HCT116 (cell line): ENCODE results near the gene ARMS2. TPM values are rescaled to one million over a fixed set of nuclear protein-coding genes. Genes with fewer than 3 reads are reported as not detected.

Experiments used
- ATAC-seq: fragments of 200-7000 bp; cut with Tn5 transposase; 2 replicates; pipeline ENCODE4 v1.9.1; 2020; ENCODE audit warnings: mild to moderate bottlenecking, moderate library complexity
- BruUV-seq: library from RNA; stranded (reverse); fragments of 400-500 nt; replicated peaks from 2 replicates; lab custom pipeline; 2021; lab: Mats Ljungman, UMichigan
- CTCF ChIA-PET: fragments of 300-600 bp; sonication (Branson Sonifier 250); formaldehyde crosslinking; loops from one replicate; lab custom pipeline; 2021; ENCODE audit warnings: antibody characterized with exemption; lab: Charles Lee
- POLR2A ChIA-PET: fragments of 300-600, 350-600 bp; sonication (Branson Sonifier 250); formaldehyde crosslinking; loops from one replicate; lab custom pipeline; 2021; ENCODE audit warnings: antibody characterized with exemption; lab: Charles Lee
- RAD21 ChIA-PET, 2 experiments: fragments of 300-600 bp; sonication (Branson Sonifier 250); formaldehyde crosslinking; loops; one replicate each; lab custom pipeline; 2023; ENCODE audit warnings: low total read pairs in 2 of 2; ENCODE audit not compliant: uncharacterized antibody in 2 of 2, unreplicated experiment in 2 of 2, low non-redundant PET in 1 of 2; lab: Charles Lee
- DNase-seq: peaks from one replicate; pipeline ENCODE4 v3.0.0-alpha.2; 2010; ENCODE audit warnings: low read depth, low spot score
- H2AFZ ChIP-seq: fragments of 200-600 bp; shearing (Covaris generic), sonication (generic); 2 replicates; pipeline ENCODE4 v1.6.1; 2017; ENCODE audit warnings: low read depth, mixed run types, mixed read lengths, antibody characterized with exemption, low read length; ENCODE audit not compliant: poor library complexity, severe bottlenecking
- H3K27ac ChIP-seq: 2 replicates; pipeline ENCODE4 v1.5.1; 2012; ENCODE audit warnings: low read depth, low read length
- H3K27me3 ChIP-seq: fragments of 200-600 bp; sonication (generic); 2 replicates; pipeline ENCODE4 v1.6.1; 2016; ENCODE audit warnings: mixed run types, low read length, mixed read lengths; ENCODE audit not compliant: insufficient read depth
- H3K36me3 ChIP-seq, 2 experiments: fragments of 200-500 bp in 1 of 2; fragments of 200-600 bp in 1 of 2; sonication (Bioruptor generic) in 1 of 2; sonication (generic) in 1 of 2; 2 replicates each; pipeline versions ENCODE4 v1.5.1 to v1.6.1; 2014 to 2016; ENCODE audit warnings: low read length in 2 of 2, inconsistent platforms in 1 of 2, mixed read lengths in 1 of 2, mixed run types in 1 of 2; ENCODE audit not compliant: insufficient read depth in 2 of 2, control insufficient read depth in 1 of 2
- H3K4me1 ChIP-seq, 2 experiments: fragments of 200-600 bp in 1 of 2; sonication (generic) in 1 of 2; 2 replicates each; pipeline versions ENCODE4 v1.5.1 to v1.6.1; 2012 to 2017; ENCODE audit warnings: low read length in 2 of 2, inconsistent platforms in 1 of 2, mild to moderate bottlenecking in 1 of 2, mixed read lengths in 1 of 2, mixed run types in 1 of 2, moderate library complexity in 1 of 2; ENCODE audit not compliant: insufficient read depth in 2 of 2, control insufficient read depth in 1 of 2
- H3K4me2 ChIP-seq: fragments of 200-600 bp; sonication (generic); 2 replicates; pipeline ENCODE4 v1.6.1; 2017; ENCODE audit warnings: mixed run types, low read length, mixed read lengths
- H3K4me3 ChIP-seq, 2 experiments: fragments of 200-600 bp in 1 of 2; sonication (generic) in 1 of 2; replicated peaks in 1 of 2; 2 replicates each; pipeline ENCODE4 v1.5.1; 2011 to 2016; ENCODE audit warnings: low read length in 2 of 2, control low read depth in 1 of 2, low read depth in 1 of 2, mild to moderate bottlenecking in 1 of 2, mixed read lengths in 1 of 2, mixed run types in 1 of 2
- H3K79me2 ChIP-seq: fragments of 200-600 bp; sonication (generic); 2 replicates; pipeline ENCODE4 v1.6.1; 2017; ENCODE audit warnings: mild to moderate bottlenecking, mixed run types, low read length, moderate library complexity, mixed read lengths; ENCODE audit not compliant: insufficient read depth
- H3K9ac ChIP-seq: fragments of 200-600 bp; sonication (generic); 2 replicates; pipeline ENCODE4 v1.6.1; 2016; ENCODE audit warnings: low read length, mixed read lengths
- H3K9me2 ChIP-seq: fragments of 200-600 bp; sonication (generic), shearing (Covaris generic); 2 replicates; pipeline ENCODE4 v1.6.1; 2017; ENCODE audit warnings: mixed run types, mild to moderate bottlenecking, moderate library complexity; ENCODE audit not compliant: insufficient read depth
- H3K9me3 ChIP-seq, 2 experiments: fragments of 200-500 bp in 1 of 2; fragments of 200-600 bp in 1 of 2; sonication (Bioruptor generic) in 1 of 2; sonication (generic) in 1 of 2; 2 replicates each; pipeline ENCODE4 v1.6.1; 2014 to 2017; ENCODE audit warnings: low read length in 2 of 2, mixed read lengths in 2 of 2, inconsistent platforms in 1 of 2, low read depth in 1 of 2, mild to moderate bottlenecking in 1 of 2, mixed run types in 1 of 2, moderate library complexity in 1 of 2; ENCODE audit not compliant: control insufficient read depth in 1 of 2, insufficient read depth in 1 of 2
- H4K20me1 ChIP-seq: fragments of 200-600 bp; sonication (generic), shearing (Covaris generic); 2 replicates; pipeline ENCODE4 v1.6.1; 2017; ENCODE audit warnings: mixed run types, mild to moderate bottlenecking, moderate library complexity; ENCODE audit not compliant: insufficient read depth
- CBX3 ChIP-seq: IDR thresholded peaks from 2 replicates; pipeline ENCODE4 v1.6.1; 2012; ENCODE audit warnings: low read depth
- EZH2 ChIP-seq: fragments of 200-600 bp; sonication (generic); IDR thresholded peaks from 2 replicates; pipeline ENCODE4 v1.6.1; 2017; ENCODE audit warnings: antibody characterized with exemption, mixed run types
- EZH2phosphoT487 ChIP-seq: fragments of 200-600 bp; IDR thresholded peaks from 2 replicates; pipeline ENCODE4 v1.6.1; 2018; ENCODE audit warnings: antibody characterized with exemption, borderline replicate concordance
- FOSL1 ChIP-seq: IDR thresholded peaks from 2 replicates; pipeline ENCODE4 v1.6.1; 2012; ENCODE audit warnings: low read depth
- JUND ChIP-seq: IDR thresholded peaks from 2 replicates; pipeline ENCODE4 v1.6.1; 2012
- RAD21 ChIP-seq: IDR thresholded peaks from 2 replicates; pipeline ENCODE4 v1.6.1; 2012; ENCODE audit warnings: low read depth, mild to moderate bottlenecking
- SIN3A ChIP-seq: IDR thresholded peaks from 2 replicates; pipeline ENCODE4 v1.6.1; 2012; ENCODE audit warnings: low read depth
- ZFX ChIP-seq: fragments of 450-650 bp; IDR thresholded peaks from 2 replicates; pipeline ENCODE4 v1.6.1; 2017
- intact Hi-C: fragments of 100-400 bp; cut with micrococcal nuclease; formaldehyde crosslinking; loops from 2 replicates; pipeline ENCODE4 v1.10.0; 2022
- total RNA-seq: library from RNA; stranded (reverse); gene quantifications from one replicate; pipeline ENCODE4 v1.2.1, GENCODE V29; 2021; ENCODE audit not compliant: unreplicated experiment
- TF ChIP-seq, protein P1 (sequence below): IDR thresholded peaks from 2 replicates; pipeline ENCODE4 v1.6.1; 2012

ARMS2 gene
- total RNA-seq, 1 experiment from 2014 or later, result not detected

DNA sequence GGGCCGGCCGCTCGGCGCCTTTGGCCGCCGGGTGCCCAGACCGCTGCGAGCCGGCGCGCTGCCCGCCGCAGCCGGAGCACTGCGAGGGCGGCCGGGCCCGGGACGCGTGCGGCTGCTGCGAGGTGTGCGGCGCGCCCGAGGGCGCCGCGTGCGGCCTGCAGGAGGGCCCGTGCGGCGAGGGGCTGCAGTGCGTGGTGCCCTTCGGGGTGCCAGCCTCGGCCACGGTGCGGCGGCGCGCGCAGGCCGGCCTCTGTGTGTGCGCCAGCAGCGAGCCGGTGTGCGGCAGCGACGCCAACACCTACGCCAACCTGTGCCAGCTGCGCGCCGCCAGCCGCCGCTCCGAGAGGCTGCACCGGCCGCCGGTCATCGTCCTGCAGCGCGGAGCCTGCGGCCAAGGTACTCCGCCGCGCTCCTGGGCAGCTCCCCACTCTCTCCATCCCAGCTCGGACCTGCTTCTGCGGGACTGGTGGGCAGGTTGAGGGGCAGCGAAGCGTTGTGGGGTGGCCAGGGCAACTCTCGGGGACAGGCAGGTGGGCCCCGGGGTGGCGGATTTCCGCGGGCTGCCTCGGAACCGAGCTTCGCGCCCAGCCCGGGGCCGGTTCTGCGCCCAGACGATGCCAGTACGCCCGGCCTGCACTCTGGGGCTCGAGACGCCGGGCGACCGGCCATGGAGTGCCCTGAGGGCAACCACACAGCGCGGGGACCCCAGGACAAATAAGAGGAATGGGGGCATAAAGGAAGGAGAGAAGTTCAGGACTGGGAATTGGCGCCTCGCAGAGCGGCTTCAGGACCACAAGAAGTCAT is 7.5 kb downstream of the ARMS2 start:
- no peaks in the 10 kb centered on the region for H3K36me3 ChIP-seq
- no peaks in the 10 kb centered on the region for H3K9me3 ChIP-seq
- ChIA-PET CTCF (no interaction called here), POLR2A (no interaction called here), RAD21 (no interaction called here)
- H3K4me2 ChIP-seq, result no peak overlapping the region
- BruUV-seq, result no TSS peak
- H3K27me3 ChIP-seq, result peaks cover 30% of the 10 kb centered on the region; the same call in 1 of the 2 replicates
- intact Hi-C loops, result no loop called here
- H4K20me1 ChIP-seq, result no peaks in the 10 kb centered on the region
- no peak for ATAC-seq
- no peak for DNase-seq
- H3K9me2 ChIP-seq, result no peaks in the 10 kb centered on the region
- no peak overlapping the region for H3K9ac ChIP-seq
- H3K4me3 ChIP-seq, result no peak overlapping the region
- no peak overlapping the region for H2AFZ ChIP-seq
- H3K79me2 ChIP-seq, result no peaks in the 10 kb centered on the region
- H3K4me1 ChIP-seq, result no peaks in the 10 kb centered on the region
- no peak for TF ChIP-seq FOSL1
- TF ChIP-seq ZFX, result no peak
- TF ChIP-seq, protein P1, sequence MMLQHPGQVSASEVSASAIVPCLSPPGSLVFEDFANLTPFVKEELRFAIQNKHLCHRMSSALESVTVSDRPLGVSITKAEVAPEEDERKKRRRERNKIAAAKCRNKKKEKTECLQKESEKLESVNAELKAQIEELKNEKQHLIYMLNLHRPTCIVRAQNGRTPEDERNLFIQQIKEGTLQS, result no peak
- no peak for TF ChIP-seq EZH2phosphoT487
- TF ChIP-seq SIN3A, result no peak
- H3K27ac ChIP-seq, result no peak overlapping the region; the same call in 1 of the 2 replicates

DNA sequence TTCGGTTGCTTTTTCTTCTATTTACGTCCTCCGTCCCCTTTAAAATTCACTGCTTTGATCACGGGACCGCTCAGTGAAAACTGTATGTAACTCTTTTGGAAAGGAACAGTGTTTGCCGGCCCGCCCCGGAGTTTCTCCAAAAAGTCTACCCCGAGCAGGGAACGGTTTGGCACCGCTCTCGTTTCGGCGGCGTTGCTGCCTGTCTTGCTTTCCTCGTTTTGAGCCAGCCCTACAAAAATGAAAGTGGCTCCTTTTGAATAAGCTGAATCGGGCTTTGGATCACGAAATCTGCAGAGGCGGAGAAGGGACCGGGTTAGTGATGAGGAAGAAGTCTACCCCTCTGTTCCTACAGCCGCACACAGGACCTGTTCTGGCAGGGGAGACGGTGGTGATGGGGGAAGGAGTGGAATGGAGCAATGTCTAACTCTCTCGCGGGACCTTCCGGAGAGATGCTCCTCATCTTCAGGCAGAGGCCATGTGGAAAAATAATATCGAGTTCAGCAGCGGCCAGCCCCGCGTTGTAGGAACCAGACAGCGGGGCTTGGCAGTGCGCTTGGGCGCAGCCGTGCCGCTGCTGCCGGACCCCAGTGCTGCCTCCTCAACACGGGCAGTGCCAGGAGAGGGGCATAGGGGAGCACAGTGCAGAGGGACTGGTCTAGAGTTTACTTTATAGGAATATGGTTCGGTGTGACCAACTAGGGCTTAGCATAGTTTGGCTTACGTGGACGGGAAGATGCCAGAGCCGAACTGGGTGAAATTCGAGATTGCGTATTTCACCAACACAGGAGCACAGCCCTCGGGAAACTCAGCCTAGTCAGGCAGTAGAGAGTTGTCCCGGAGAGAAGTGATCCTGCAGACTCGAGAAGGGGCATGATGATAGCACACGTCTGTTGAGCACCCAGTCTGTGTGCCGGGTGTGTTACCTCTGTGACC is 8.3 kb downstream of the ARMS2 start:
- no peak for TF ChIP-seq EZH2
- no peak for TF ChIP-seq FOSL1
- TF ChIP-seq JUND, result no peak
- no peak for TF ChIP-seq CBX3
- no peak for TF ChIP-seq RAD21
- H3K4me1 ChIP-seq, result no peaks in the 10 kb centered on the region
- intact Hi-C loops, result no loop called here
- no peaks in the 10 kb centered on the region for H4K20me1 ChIP-seq
- RAD21 ChIA-PET, result no interaction called here
- H3K4me2 ChIP-seq, result no peak overlapping the region
- H3K27me3 ChIP-seq, result peaks cover 32% of the 10 kb centered on the region; the same call in 1 of the 2 replicates
- H3K9ac ChIP-seq, result no peak overlapping the region
- ATAC-seq (no peak), DNase-seq (no peak)
- H3K9me3 ChIP-seq, result no peaks in the 10 kb centered on the region
- H3K27ac ChIP-seq, result no peak overlapping the region
- H2AFZ ChIP-seq, result no peak overlapping the region
- CTCF ChIA-PET, result no interaction called here
- no peak overlapping the region for H3K4me3 ChIP-seq
- POLR2A ChIA-PET, result no interaction called here
- no TSS peak for BruUV-seq
- H3K9me2 ChIP-seq, result no peaks in the 10 kb centered on the region
- no peaks in the 10 kb centered on the region for H3K79me2 ChIP-seq
- H3K36me3 ChIP-seq, result no peaks in the 10 kb centered on the region
